ENCODE data around the gene IER2.
"Not testable (repeated sequence)": the region's sequence is repeated elsewhere in the genome, so short reads cannot be mapped to it uniquely, and the experiment has no call there.

The IER2 gene

GRCh38 chr19:13146763-13147563 lies 3.2 kb upstream of the IER2 start:
- no peak for DNase-seq

GRCh38 chr19:13149173-13149627 lies 1.0 kb upstream of the IER2 start:
- not testable (repeated sequence) for DNase-seq

- DNase-seq: no peak
Measured at GRCh38 chr19:13149628-13150186, 504 bp upstream of the IER2 start.

GRCh38 chr19:13150931-13151604 lies 857 bp downstream of the IER2 start:
- DNase-seq: no peak

GRCh38 chr19:13151605-13152355 lies 1.6 kb downstream of the IER2 start:
- peak; percentile 83 for DNase-seq

GRCh38 chr19:13152356-13152973 lies 2.3 kb downstream of the IER2 start:
- DNase-seq: no peak

- peak; percentile 55 for DNase-seq
Measured at GRCh38 chr19:13152974-13153568, 2.9 kb downstream of the IER2 start.

GRCh38 chr19:13153569-13154240 lies 3.5 kb downstream of the IER2 start:
- no peak for DNase-seq

- no peak for DNase-seq
Measured at GRCh38 chr19:13154241-13154778, 4.1 kb downstream of the IER2 start.

GRCh38 chr19:13154911-13155471 lies 4.8 kb downstream of the IER2 start:
- DNase-seq: no peak

- no peak for DNase-seq
Measured at GRCh38 chr19:13155472-13156359, 5.5 kb downstream of the IER2 start.

GRCh38 chr19:13159713-13160112 lies 9.5 kb downstream of the IER2 start:
- DNase-seq: no peak

- no peak for DNase-seq
Measured at GRCh38 chr19:13160557-13160956, 10.3 kb downstream of the IER2 start.

GRCh38 chr19:13162724-13163608 lies 12.8 kb downstream of the IER2 start:
- peak; percentile 33 for DNase-seq

GRCh38 chr19:13163609-13164342 lies 13.6 kb downstream of the IER2 start:
- no peak for DNase-seq

GRCh38 chr19:13164343-13165161 lies 14.3 kb downstream of the IER2 start:
- no peak for DNase-seq

Data from NCI-H2081 treated with DMSO at 0.1 percent for 48 hours (cell line).